EH (cell line): ENCODE data around the gene FXYD2.
"Not testable (repeated sequence)": the region's sequence is repeated elsewhere in the genome, so short reads cannot be mapped to it uniquely, and the experiment has no call there.

Experiments used
- DNase-seq: peaks from one replicate; pipeline ENCODE4 v3.0.0-alpha.2; 2015; ENCODE audit warnings: low read depth

The FXYD2 gene

DNA sequence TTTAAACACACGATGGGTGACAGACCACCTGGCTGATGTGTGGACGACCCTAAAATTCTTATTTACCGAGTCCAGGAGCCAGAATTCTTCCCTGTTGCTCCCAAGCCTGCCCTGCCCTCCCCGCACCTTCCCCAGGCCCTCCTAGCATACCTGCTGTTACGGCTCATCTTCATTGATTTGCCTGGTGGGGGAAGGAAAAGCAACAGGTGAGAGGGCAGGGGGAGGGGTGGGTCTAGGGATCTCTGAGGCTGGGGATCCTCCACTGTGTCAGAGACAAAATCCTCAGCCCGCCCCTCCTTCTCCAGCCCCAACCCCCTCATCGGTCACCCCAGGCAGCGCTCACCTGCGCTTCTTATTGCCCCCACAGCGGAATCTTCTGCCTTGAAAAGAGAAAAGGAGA lies 4.0 kb downstream of the FXYD2 start:
- DNase-seq = no peak

DNA sequence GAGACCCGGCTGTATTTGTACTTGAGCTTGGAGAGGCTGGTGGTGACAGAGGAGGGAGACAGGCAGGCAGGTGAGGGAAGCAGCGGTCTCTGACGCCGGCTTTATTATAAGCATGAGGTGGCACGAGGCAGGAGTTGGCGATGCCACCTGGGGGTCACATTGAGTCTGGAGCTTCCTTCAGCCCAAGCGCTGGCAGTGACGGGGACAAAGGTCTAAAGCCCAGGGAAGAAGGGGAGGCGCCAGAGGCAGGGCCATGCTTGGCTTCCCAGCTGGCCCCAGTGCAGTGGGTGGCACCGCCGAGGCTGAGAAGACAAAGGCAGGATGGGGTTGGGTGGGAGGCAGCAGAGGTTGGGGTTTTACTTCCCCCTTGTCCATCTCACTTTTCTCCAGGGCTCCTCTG lies 4.5 kb downstream of the FXYD2 start:
- no peak for DNase-seq

DNA sequence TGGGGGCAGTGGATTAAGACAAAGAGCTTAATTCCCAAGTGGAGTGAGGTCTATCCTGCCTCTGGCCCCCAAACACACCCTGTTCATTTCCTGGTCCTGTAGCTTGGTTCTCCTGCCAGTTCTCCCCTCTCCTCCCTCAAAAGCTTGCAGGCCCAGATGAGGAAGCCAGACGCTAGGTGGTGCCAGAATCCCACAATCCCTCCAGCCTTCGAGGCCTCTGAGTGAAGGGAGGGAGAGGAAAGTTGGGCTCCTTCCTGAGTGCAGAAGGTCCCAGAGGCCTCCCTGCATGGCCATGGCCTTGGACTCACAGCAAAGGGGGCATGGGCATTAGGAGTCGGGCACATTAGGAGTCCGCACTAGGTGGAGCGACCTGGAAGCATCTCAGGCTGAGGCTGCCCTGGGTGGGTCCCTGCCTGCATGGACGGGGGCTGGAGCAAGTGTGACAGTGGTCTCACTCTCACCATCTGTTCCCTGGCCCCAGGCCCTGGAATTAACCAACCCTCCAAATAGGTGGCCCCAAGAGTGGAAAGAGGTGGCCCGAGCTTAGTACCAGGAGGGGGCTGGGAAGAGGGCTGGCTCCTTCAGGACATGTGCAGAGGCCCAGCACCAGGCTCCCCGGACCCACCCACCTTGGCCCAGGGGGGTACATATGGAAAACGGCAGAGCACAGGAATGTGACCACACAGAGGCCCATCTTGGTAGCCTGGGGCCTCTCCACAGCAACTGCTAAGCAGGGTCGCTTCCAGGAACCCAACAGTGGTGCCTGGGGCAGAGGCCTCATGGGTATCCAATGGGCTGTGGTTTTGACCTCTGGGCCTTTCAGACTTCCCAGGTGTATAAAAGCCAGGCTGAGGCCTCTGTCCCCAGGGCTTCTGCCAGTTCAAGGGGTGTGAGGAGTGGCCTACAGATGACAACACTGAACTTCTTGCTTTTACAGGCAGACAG lies 5.2 kb downstream of the FXYD2 start:
- DNase-seq = peak; percentile 56

DNA sequence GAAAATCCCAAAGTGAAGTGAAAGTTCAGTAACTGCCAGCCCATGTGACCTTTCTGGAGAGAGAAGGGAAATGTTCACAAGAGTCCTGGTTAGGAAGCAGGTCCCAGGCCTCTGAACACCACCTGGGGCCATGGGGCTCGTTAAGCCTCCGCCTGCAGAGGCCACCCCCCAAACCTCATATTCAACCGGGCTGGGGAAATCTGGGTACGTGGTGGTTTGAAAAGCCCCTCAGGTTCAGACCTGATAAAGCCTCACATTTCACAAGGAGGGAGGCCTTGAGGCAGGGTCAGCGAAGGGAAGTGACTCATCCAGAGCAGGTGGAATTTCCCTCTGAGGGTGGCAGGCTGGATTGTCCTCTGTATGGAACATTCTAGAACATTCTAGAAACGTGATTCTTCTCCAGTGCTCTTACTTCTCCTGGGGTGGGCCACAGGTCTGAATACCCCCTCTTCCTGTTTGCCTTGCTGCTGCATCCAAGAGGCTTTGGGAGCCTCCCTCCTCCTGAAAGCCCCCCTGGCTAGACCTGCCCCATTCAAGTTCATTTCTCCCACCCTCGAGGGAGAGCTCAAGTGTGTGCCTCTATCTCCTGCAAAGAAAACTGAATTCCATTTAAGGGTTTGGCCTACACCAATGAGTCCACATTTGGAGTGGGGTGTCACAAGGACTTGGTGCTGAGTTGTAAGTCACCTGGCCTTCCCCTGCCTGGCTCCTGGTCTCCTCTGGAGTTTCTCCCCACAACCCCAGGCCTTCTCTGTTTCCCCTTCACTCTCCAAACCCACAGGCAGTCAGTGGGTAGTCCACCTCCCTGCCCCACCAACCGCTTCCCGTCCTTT lies 6.3 kb downstream of the FXYD2 start:
- DNase-seq = peak; percentile 20

DNA sequence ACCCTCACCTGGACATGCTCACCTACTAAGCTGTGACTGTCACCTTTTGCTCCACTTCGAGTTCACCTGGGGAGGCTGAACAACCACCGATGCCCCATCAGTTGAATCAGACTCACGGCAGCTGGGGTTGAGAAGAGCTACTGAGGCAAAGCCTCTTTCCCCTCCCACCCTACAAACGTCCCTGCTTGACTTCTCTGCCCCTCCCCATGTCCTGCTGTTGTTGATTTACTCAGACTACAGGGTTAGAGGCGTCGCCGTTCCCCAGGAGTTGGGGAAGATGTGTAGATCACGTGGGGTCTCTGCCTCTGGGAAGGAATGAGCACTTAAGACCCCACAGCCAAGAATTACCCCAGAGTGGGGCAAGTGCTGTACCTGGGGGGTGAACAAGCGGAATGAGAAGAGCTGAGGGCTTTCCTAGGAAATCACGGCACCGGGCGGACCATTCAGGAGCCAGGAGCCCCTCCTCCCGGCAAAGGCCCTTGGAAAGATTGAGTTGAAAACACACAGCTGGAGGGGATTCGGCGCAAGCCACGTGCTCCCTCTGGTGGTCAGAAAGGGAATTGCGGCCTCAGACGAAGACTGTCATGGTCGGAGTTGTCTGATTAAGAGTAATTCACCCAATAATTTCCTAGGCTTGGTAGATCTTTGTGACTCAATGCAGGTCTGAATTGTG lies 7.0 kb downstream of the FXYD2 start:
- DNase-seq = peak; percentile 73

DNA sequence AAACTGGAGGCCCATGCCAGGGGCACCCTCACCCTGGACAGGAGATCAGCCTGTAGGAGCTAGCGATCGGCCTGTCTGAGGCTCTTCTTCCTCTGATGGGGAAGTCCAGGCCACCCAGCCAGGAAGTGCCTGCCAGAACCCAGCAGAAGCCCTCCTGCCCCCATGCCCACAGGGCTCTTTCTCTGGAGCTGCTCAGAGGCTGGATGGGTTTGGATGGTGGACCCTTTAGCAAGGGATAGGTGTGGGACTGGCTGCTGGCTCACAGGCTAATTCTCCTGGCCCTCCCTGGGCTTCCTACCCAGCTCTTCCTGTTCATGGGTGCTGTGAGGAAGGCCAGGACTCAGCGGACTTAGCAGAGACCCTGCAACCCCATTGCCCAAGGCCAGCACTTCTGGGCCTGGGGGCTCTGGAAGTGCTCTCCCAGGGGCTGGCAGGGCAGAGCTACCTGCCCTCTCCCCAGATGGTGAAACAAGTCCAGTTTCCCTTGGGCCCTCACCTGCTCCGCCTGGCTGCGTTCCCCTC lies 7.6 kb downstream of the FXYD2 start:
- no peak for DNase-seq

DNA sequence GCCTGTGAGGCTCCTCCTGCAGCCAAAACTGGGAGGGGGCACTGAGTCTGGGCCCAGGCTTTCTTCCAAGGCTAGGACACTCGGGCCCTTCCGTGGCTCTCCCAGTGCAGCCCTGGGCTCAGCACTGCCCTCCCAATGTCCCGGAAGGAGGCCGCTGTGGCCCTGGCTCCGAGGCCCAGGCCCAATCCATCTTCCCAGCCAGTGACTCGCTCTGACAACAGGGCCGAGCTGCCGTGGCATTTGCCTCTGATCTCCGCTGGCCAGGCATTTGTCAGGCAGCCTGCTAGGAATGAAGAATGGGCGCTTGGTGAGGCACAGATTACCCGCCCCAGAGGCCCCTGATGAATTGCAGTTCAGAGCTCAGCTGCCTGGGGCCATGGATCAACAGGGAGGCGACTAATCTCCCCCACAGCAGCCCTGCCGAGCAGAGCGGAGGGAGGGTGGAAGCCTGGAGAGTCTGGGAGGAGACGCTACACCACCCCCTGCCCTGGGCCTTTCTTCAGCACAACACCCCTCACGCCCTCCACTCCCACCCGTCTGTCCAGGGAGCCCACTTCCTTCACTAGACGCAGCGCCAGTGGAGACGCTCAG lies 8.3 kb downstream of the FXYD2 start:
- peak; percentile 80 for DNase-seq

DNA sequence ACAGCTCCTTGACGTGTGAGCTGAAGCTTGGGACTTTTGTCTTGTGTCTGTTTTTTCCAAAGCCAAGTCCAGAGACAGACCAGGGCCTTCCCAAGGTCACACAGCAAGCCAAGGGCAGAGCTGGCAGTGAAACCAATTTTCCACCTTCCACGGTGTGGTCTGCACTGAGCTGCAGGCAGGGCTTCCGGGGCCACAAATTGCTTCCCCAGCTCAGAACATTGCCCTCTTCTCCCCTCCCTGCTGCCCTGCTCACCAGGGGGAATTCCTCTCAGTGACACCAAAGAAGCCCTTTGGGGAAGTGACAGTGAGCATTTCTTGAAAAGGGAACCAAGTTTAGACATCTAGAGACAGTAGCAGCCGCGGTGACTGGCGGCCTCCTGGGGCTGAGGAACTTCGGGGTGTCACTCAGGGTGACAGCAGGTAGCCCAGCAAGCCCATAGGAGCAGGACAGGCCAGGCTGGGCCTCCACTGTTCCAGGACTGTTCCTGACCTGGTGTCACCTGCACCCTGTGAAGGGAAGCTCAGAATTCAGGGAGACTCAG lies 9.2 kb downstream of the FXYD2 start:
- DNase-seq = no peak

DNA sequence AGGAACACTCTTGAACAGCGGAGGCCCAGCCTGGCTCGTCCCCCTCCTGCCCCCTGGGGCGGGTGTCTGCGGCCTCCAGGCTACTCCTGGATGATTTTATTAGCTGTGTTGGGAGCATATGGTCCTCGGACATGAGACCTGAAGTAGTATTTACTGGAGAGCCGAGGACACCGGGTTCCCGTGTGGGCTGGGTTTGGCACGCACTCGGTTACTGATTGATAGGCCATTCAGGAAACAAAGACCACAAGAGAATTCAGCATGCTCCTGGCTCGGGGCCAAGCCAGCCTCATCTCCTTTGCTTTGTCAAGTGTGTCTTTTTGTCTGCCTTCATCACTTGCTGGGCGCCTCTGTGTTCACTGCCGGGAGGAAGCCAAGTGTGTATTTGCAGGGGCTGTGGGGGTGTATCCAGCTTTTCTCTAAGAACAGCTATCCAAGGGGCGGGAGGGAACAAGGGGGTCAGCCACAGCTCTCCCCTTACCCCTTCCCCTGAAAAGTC lies 9.7 kb downstream of the FXYD2 start:
- peak; percentile 8 for DNase-seq

DNA sequence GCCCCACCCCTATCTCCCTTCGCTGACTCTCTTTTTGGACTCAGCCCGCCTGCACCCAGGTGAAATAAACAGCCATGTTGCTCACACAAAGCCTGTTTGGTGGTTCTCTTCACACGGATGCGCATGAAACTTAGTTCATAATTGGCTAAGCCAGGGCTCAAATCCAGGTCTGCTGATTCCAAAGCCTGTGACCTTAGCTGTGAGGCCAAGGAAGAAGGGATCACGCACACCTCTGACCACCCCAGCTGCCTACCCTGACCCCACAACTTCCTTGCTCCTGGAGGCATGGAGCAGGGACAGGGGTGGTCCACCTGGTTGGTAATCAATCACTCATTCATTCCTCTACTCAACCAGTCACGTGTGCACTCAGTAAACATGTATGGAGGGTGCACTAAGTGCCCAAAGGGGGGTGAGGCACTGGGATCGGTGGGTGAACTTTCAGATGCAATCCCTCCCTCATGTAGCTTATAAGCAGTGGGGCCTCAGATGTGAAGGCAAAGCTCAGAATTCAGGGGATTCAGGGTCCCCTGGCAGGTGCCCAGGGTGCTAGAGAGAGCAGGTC lies 10.3 kb downstream of the FXYD2 start:
- DNase-seq = no peak

DNA sequence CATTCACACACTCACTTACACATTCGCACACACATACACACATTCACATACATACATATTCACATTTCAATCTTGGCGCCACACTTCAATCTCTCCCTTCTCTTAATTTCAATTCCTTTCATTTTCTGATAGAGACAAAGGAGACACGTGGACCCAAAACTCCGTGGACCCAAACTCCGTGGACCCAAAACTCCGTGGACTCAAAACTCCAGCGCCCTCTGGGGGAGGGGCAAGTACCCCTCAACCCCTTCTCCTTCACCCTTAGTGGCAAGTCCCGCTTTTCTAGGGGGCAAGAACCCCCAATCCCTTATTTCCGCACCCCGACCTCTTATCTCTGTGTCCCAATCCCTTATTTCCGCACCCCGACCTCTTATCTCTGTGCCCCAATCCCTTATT lies 14.5 kb downstream of the FXYD2 start:
- not testable (repeated sequence) for DNase-seq

DNA sequence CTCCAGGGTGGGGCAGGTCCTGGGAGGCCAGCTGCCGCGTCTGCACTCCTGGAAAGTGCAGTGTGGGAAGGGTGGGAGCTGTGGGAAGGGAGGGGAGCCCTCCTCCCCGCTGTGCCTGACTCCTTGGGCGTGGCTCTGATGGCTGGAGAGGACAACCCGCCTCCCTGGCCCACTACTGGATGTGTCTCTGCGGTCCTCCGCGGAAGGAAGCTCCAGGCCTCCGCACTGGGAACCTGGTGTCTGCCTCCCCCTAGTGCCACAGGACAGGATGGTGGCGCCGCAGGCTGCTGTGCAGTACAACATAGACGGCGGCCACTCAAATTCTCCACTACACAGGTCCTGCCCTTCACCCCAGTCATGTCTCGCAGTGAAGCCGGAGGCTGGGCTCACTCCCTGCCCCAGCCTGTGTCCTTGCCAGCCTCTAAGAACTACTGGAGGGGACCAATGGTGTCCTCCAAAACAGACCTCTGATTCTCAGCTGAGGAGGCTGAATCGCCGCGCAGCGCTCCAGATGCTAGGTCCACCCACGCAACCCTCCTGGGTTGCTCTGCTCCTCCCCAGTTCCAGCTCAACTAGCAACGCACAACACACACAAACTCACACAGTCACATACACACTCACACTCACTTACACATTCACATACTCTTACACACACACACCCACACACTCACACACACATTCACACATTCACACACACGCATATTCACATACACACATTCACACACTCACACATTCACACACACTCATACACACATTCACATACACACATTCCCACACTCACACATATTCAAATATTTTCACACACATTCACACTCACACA lies 15.1 kb downstream of the FXYD2 start:
- peak; percentile 39 for DNase-seq

DNA sequence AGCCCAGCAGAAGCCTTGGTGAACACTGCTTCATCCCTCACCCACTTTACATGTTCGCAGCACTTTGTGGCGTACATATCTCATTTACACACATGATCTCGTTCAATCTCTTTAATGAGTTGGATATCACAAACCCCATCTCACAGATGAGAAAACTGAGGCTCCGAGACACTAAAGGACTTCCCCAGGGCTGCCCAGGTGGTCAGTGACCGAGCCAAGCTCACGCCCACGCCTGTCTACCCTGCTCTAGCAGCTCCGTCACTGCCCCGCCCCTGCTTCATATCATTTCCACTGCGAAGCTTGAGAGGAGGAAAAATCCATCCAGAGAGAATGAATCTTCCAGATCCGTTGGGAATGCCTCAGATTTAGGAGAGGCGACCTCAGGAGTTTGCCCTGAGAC lies 15.8 kb downstream of the FXYD2 start:
- DNase-seq = no peak

DNA sequence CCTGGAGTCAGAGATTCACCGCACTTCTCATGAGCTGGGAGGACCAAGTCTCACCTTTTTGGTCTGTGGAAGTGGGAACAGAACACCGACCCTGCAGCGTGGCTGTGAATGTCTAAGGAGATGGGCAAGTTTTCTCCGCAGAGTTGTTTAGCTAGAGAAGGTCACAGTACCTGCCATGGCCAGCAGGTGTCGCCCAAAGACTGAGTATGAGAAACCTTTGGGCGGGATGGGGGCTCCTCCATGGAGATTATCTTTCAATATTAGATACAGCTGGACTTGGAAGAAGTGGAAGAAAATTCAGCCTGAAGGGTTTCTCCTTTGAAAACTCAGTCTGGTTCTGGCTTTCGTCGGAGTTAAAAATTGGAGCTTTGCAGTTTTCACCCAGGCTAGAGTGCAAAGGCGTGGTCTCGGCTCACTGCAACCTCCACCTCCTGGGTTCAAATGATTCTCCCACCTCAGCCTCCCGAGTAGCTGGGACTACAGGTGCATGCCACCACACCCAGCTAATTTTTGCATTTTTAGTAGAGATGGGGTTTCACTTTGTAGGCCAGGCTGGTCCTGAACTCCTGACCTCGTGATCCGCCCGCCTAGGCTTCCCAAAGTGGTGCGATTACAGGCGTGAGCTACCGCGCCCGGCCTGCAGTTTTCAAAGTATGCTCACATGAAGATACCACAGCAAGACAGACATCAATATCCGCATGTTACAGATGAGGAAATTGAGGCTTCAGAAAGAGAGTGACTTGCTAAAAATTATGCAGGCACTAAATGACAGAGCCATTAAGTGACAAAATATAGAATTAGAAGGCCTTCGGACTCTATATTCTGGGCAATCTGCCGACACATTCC lies 16.8 kb downstream of the FXYD2 start:
- peak; percentile 58 for DNase-seq

DNA sequence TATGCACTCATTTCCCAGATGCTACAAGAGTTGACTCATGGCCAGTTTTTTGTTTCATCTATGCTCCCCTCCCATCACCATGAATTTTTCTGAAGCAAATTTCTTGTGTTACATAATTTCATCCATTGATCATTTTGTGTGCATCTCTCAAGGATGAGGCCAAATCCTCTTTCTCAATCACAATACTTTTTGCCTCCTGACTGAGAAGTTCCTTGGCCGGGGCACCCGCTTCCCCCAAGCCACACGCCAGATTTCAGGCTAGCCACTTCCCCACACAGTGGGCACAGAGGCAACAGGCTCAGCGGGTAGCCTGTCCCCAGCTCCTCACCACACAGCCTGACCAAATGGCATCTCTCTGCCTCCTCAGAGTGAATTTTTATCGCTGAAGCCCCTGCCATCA lies 17.7 kb downstream of the FXYD2 start:
- no peak for DNase-seq

DNA sequence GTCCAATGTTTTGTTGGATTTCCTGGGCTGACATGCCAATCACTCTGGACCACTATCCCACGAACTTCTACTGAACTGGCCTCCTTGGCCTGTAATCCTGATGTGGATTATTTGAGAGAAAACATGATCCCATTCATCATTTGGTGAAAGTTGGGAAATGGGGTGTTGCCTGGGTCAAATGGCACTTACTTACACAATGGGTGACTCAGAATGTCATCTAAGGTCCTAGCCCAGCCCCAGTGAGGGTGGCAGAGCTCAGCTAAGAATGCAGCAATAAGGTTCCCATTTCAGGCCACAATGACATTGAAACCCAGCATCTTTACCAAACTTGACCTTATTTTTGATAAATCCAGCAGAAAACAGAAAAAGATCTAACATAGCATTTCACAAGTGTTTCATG lies 19.5 kb downstream of the FXYD2 start:
- no peak for DNase-seq

DNA sequence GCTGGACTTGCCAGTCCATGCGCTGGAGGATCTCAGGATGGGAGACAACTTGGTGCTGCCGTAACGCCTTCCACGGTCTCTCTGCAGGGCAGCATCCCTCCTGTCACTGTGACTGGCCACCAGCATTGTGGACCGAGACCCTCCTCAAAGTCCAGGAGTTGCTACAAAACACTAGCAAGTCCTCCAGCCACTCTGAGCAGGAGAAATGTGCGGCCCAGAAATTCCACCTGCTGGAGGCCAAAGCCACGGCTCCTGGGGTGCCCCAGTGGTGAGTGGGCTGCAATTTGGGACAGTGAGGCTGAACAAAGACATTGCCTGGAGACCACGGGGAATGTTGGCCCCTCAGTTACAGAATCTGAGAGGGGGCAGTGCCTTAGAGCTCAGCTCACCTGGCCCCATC lies 20.6 kb downstream of the FXYD2 start:
- no peak for DNase-seq

DNA sequence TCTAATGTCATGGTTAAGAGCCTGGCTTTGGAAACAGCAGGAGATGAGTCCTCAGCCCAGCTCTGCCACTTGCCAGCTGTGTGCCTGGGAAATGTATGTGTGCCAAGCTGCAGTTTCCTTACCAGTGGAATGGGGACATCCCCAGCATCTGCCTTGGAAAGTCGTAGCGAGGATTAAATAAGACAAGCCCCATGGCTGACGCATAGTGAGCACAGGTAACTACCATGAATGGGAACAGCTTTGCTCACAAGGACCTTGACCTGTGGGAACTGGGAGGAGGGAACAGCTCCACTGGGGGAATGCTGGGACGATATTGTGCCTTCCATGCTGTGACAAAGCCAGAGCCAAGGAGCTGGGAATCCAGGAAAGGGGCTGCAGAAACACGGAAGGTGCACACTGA lies 24.9 kb downstream of the FXYD2 start:
- DNase-seq = no peak

DNA sequence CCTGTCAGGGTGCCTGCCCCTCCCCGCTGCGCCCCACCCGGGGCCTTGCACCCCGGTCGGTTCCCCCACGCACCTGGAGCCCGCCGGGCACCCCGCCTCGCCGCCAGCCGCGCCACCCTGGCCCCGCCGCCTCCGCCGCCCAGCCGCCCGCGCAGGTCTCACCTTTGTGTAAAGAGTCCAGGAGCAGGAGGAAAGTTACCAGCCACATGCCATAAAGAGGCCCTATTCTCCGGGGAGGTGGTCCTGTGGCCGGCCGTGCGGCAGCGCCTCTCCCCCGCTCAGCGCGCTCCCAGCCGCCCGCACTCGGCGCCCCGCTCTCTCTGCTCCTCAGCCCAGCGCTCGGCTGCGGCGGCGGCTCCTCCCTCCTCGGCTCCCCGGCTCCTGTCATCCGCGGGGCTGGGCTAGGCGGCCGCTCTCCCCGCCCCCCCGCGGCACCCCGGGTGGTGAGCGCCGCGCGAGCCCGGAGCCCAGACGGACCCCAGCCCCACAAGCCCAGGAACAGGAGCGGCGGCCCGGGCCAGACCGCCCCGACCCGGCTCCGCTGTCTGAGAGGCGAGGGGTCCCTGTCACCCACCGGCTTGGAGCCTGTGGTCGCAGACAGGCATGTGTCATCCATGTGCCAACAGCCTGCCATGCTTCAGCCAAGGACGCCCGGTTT lies 27.5 kb downstream of the FXYD2 start, which contains the start of gene DSCAML1:
Gene DSCAML1, minus strand, starts transcription at position 345 of the 658 bp plus-strand sequence. Its CDS starts 137 bp downstream, at position 208.
- DNase-seq = no peak
